GM21786 (cell line): ENCODE data around the gene ITPR1.
"Not testable (repeated sequence)": the region's sequence is repeated elsewhere in the genome, so short reads cannot be mapped to it uniquely, and the experiment has no call there.

Experiments
- ATAC-seq: cut with Tn5 transposase; IDR thresholded peaks from one replicate; pipeline ENCODE4 v1.9.1; 2021; ENCODE audit not compliant: unreplicated experiment

The ITPR1 gene

DNA sequence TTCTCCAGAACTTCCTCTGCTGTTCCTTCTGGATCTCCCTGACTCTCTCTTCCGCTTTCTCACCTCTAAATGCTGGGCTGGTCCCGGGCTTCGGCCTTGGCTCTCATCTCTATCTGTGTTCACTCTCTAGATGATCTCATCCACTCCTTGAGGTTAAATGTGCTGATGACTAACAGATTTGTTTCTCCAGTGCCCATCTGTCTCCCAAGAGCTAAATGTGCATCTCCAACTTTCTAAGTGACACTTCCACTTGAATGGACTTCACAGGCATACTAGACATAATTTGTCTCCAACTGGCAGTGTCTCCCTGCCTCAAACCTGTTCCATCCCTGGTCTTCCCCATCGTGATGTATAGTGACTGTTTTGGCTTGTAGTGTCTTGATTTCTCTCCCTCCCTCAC is 95.3 kb downstream of the ITPR1 start:
- no peak for ATAC-seq

- ATAC-seq = no peak
These were observed 96.4 kb downstream of the ITPR1 start for GRCh38 chr3:4589475-4590097.

DNA sequence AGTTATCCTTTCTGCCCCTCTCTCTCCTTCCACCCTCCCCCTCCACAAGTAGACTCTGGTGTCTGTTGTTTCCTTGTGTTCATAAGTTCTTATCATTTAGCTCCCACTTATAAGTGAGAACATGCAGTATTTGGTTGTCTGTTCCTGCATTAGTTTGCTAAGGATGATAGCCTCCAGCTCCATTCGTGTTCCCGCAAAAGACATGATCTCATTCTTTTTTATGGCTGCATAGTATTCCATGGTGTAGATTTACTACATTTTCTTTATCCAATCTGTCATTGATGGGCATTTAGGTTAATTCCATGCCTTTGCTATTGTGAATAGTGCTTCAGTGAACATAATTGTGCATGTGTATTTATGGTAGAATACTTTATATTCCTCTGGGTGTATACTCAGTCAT is 97.7 kb downstream of the ITPR1 start:
- not testable (repeated sequence) for ATAC-seq

DNA sequence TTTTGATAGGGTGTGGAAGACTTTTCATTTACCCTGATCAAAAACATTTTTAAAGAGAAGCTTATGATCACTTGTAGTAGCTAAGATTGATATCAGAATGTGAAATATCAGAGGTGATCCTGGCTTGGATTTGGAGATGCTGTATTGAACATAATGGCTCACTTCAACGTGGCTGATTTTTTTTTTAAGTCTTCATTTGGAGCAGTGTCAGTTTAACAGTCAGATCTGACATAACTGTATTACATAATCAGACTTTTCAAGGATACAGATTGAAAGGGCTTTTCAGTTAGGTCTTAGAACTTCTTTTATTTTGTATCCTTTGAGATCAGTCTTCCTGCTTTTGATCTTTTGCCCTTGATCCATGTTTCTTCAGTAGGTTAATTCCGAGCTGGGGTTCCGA is 98.5 kb downstream of the ITPR1 start:
- ATAC-seq = no peak

GRCh38 chr3:4593014-4593413 is 99.9 kb downstream of the ITPR1 start:
- ATAC-seq = no peak

- no peak for ATAC-seq
These were observed 102.6 kb downstream of the ITPR1 start for GRCh38 chr3:4595710-4596113.

DNA sequence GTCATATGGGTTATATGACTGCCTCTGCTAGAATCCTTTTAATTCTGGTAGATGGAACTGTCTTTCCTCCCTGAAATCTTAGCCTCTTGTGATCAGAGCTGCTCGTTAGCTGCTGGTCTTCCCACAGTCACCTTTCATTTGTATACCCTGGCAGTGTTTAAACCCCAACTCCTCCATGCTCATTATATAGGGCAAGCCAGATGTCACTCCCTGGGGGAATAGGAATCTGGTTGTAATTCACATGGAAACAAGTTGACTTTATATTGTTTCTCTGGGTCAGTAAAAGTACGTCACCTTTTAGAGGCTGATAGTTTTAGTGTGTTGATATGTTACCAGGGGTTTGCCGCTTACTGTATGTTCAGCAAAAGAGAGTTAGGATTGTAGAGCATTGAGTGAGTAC is 103.5 kb downstream of the ITPR1 start:
- no peak for ATAC-seq

DNA sequence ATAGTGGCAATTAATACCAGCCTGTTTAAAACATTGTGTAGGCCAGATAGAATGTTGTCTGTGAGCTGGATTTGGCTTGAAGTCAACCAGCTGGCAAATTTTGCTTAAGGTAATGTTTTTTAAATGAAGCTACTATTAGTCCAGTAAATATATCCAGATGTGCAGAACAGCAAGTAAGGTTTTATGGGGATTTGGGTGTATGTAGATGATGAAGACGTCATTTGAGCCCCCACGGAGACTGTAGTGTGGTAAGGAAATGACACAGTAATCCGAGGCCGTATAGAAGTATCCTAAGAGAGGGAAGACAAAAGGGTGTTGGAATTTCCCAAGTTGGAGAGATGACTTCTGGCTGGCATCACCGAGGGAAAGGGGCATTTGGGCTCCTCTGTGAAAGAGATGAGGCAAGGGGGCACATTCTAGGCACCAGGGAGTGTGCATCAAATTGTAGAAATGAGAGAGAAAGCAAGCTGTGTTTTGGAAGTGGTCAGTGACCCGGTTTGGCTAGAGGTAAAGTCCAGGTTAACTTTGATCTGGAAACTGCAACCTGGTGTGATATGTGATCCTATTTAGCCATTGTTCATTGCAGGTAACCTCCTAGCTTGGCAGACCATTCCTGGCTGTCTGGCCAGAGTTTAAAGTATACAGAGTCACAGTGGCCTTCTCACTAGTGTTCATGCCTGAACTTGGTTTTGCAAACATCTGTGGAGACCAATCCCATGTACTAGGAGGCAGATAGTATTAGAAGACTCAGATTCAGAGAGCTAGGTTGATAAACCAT is 104.2 kb downstream of the ITPR1 start:
- no peak for ATAC-seq

DNA sequence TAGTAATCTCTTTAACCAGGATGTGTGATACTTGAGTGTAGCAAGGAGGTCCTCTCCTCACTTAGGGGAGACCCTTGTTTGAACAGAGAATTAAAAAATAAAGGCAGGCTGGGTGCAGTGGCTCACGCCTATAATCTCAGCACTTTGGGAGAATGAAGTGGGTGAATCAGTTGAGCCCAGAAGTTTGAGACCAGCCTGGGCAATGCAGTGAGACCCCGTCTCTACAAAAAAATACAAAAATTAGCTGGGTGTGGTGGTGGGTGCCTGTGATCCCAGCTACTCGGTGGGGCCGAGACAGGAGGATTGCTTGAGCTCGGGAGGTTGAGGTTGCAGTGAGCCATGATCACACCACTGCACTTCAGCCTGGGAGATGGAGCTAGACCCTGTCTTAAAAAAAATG is 105.1 kb downstream of the ITPR1 start:
- ATAC-seq = not testable (repeated sequence)

DNA sequence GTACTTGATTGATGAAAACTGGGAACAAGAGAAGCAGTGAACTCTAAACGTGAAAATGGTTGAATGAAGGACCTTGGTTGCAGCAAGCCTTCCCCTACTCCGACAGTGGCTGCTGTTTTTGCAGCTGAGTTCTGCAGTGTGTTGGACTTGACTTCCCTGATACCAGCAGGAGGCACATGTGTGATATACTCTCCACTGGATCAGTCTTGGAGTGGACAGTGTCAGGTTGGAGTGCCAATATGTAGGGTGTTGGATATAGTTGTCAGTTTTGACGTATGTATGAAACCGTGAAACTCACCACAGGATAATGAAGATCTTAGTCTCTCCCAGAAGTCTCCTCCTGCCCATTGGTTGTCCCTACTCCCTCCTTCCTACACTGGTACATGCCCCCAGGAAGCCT is 106.5 kb downstream of the ITPR1 start:
- ATAC-seq = no peak

GRCh38 chr3:4600493-4600892 is 107.3 kb downstream of the ITPR1 start:
- ATAC-seq = no peak

GRCh38 chr3:4601892-4602291 is 108.7 kb downstream of the ITPR1 start:
- no peak for ATAC-seq

DNA sequence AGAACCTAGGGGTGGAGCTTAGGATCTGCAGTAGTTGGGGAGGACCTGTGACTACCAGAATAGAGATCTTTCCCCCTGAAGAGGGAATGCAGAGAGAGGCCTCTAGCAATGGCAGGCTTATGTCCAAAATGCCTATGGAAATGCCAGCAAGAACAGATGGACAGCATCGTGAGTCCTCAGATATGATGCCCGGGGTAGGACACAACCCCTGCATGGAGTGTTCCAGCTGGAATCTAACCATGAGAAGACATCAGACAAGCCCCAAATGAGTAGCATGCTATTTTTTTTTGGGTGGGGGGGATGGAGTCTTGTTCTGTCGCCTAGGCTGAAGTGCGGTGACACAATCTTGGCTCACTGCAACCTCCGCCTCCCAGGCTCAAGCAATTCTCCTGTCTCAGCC is 111.5 kb downstream of the ITPR1 start:
- ATAC-seq = no peak

DNA sequence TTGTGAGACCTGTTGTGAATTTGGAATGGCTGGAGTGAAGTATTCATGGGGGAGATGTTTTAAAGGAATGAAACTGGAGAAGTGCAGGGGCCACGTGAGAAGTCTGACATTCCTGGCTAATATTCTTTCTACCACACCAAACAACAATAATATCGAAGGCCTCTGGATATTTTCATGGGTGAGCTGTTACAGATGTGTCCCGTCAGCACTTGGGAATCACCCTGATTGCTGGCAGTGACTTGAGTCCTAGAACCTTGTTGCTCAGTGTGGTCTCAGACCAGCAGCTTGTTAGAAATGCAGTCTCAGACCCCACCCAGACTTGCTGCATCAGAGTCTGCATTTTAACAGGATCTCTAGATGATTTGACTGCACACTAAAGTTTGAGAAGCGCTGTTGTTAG is 113.8 kb downstream of the ITPR1 start:
- no peak for ATAC-seq

GRCh38 chr3:4613366-4613765 is 120.2 kb downstream of the ITPR1 start:
- ATAC-seq = no peak

GRCh38 chr3:4614070-4614469 is 120.9 kb downstream of the ITPR1 start:
- no peak for ATAC-seq

DNA sequence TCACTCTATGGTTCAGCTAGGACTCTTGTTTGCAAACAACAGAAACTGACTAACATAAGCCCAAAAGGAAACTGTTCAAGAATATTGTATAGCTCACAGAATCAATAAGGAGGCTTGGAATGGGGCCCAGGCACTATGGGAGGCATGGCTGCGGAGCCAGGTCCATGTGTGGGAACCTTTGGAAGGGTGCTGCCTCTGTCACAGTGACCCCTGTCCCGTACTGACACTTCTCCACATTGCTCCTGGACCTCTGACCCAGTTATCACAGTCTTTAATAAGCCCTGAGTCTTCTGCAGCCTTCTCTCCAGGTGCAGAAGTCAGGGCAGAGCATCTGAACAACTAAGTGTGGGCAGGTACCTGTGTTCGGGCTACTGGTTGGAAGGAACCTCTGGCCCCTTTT is 121.8 kb downstream of the ITPR1 start:
- ATAC-seq = no peak

- no peak for ATAC-seq
These were observed 122.6 kb downstream of the ITPR1 start for GRCh38 chr3:4615750-4616149.

DNA sequence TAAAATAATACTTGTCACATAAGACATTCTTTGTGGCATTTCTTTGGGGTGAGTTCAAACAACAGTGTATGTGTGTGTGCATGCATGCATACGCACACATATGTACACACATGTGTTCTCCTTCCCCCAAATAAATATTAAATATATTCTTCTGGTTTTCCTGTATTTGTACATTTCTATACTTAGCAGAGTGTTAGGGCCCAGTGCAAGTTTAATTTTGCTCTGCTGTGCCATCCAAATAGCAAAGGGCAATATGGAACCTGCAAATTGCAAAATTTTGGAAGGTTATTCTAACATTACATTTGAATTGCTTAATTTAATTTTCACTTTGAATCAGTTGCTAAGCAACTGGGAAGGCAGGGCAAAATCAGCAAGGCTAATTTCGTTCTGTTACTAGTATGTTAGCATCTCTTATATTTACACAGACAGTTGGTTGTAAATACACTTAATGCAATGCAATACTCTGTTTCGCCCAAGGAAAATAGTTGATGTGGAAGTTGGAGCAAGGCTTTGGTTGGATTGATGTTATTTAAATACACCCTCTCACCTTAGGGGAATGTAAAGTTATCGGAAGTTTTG is 130.4 kb downstream of the ITPR1 start:
- ATAC-seq = no peak

- ATAC-seq = no peak
These were observed 134.7 kb downstream of the ITPR1 start for GRCh38 chr3:4627651-4628375.

DNA sequence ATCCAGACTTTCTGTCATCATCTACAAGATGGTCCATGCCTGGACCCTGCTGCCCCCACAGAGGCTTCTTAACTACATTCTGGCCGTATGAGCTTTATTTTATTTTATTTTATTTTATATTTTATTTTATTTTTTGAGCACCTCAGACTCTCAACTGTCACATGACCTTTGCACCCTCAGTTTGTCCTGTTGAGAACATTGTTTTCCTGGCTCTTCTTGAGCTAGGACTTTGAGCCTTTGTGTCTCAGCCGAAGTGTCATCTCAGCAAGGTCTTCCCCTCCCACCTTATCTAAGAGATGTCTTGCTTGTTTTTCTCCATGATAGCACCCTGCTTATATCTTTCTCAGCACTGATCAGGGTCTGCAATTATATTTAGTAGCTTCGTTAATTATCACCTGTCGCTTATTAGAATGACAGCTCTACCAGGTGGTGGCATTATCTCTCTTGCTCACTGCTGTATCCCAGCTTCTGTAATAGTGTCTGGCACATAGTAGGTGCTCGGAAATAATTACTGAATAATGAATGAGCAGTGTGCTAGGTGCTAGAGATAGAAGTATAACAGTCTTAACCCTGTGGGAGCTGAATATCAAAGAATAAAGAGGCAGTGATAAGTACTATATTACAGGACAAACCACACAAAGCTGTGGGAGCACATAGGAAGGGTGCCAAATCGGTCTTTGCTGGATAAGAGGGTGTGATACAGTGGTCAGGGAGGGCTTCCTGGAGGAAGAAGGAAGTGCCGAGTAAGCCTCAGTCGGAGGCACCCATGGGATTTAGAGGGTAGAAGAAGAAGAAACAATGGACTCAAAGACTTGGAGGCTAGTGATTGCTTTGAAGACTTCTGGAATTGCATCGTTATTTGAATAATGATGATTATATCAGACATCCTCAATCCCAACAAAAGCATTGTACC is 136.2 kb downstream of the ITPR1 start:
- ATAC-seq = no peak
